K562 (cell line): ENCODE results near the gene EIF5.

Source experiments
- CTCF ChIP-seq, 3 experiments: IDR thresholded peaks in 2 of 3; conservative IDR thresholded peaks in 1 of 3; 2 replicates each; pipeline ENCODE4 v1.5.1; 2011 to 2012; ENCODE audit warnings: low read length in 3 of 3, mild to moderate bottlenecking in 3 of 3, control low read depth in 2 of 3, improper control_type of control experiment in 1 of 3, inconsistent platforms in 1 of 3, low read depth in 1 of 3, mixed read lengths in 1 of 3, moderate library complexity in 1 of 3; ENCODE audit not compliant: insufficient read depth in 2 of 3
- HDAC2 ChIP-seq: fragments of 450-650 bp; IDR thresholded peaks from 2 replicates; pipeline ENCODE4 v1.6.1; 2016; ENCODE audit warnings: mild to moderate bottlenecking
- MAFF ChIP-seq: IDR thresholded peaks from 2 replicates; pipeline ENCODE4 v1.6.1; 2012; ENCODE audit warnings: low read length, improper control_type of control experiment
- MAFG ChIP-seq: fragments of 450-650 bp; conservative IDR thresholded peaks from 2 replicates; pipeline ENCODE4 v1.6.1; 2016; ENCODE audit warnings: missing genetic modification characterization, missing compliant biosample characterization
- MAZ ChIP-seq, 2 experiments: fragments of 450-650 bp in 1 of 2; sonication (generic) in 1 of 2; formaldehyde crosslinking; IDR thresholded peaks in 1 of 2; conservative IDR thresholded peaks in 1 of 2; 2 replicates each; pipeline versions ENCODE4 v1.4.0 to v1.5.0; 2020; ENCODE audit warnings: mild to moderate bottlenecking in 1 of 2, missing genetic modification reagents in 1 of 2
- MYC ChIP-seq, 2 experiments: fragments of 250-450 bp in 1 of 2; sonication (Bioruptor Pico) in 1 of 2; IDR thresholded peaks; 2 replicates each; pipeline versions ENCODE4 v1.5.1 to v1.6.1; 2012 to 2021; ENCODE audit warnings: low read depth in 2 of 2, borderline replicate concordance in 1 of 2, improper control_type of control experiment in 1 of 2, low read length in 1 of 2, mild to moderate bottlenecking in 1 of 2, moderate library complexity in 1 of 2
- ZNF174 ChIP-seq: fragments of 250-450 bp; sonication (Bioruptor Pico); IDR thresholded peaks from 2 replicates; pipeline ENCODE4 v1.4.0; 2020; ENCODE audit warnings: mild to moderate bottlenecking

GRCh38 chr14:103361867-103362266 lies 27.8 kb downstream of the EIF5 start:
- TF ChIP-seq MAFF (no peak), MAZ (CRISPR knock-in tag; conservative IDR thresholded peaks at IDR 0.05 in 1 of 2, IDR thresholded peaks at IDR 0.05 in 1 of 2) (no peak), ZNF174 (no peak), MAFG (no peak), MYC (IDR thresholded peaks at IDR 0.05; ENCODE audit: low read depth, low read length) (no peak), MYC (CRISPR knock-in tag; IDR thresholded peaks at IDR 0.05; ENCODE audit: borderline replicate concordance, low read depth) (no peak), HDAC2 (no peak), CTCF (IDR thresholded peaks at IDR 0.05 in 2 of 3, conservative IDR thresholded peaks at IDR 0.05 in 1 of 3; ENCODE audit: insufficient read depth in 2 of 3, low read depth in 1 of 3, low read length in 3 of 3) (no peak)
